Stimulated activated CD4-positive, alpha-beta T cell treated with anti-CD3 and anti-CD28 coated beads, Interleukin-12 subunit alpha, Interleukin-12 subunit beta, amount 100 ng/mL, for 48 hours (primary cell): Measurements from ENCODE around the gene CCDC120.

ENCODE experiments used
- DNase-seq, 3 donors: peaks; one replicate each; pipeline ENCODE4 v3.0.0-alpha.2; 2020; ENCODE audit warnings: low read depth in 2 of 3, low spot score in 1 of 3

CCDC120 gene

GRCh38 chrX:49100704-49101628 lies 42.2 kb downstream of the CCDC120 start:
- DNase-seq: peak; percentile 74 to 80 (median 75)

GRCh38 chrX:49101629-49101984 lies 42.8 kb downstream of the CCDC120 start:
- DNase-seq: no peak

- DNase-seq: no peak
Observed at GRCh38 chrX:49102190-49102589, 43.4 kb downstream of the CCDC120 start.

GRCh38 chrX:49103637-49104036 lies 44.8 kb downstream of the CCDC120 start:
- no peak for DNase-seq

GRCh38 chrX:49106296-49106695 lies 47.5 kb downstream of the CCDC120 start:
- no peak for DNase-seq

- DNase-seq: no peak
Observed at GRCh38 chrX:49106930-49107329, 48.1 kb downstream of the CCDC120 start.

GRCh38 chrX:49108641-49109040 lies 49.8 kb downstream of the CCDC120 start:
- no peak for DNase-seq

GRCh38 chrX:49110417-49110816 lies 51.6 kb downstream of the CCDC120 start:
- no peak for DNase-seq

GRCh38 chrX:49111791-49112190 lies 53.0 kb downstream of the CCDC120 start:
- DNase-seq: no peak

GRCh38 chrX:49116076-49116475 lies 57.3 kb downstream of the CCDC120 start:
- DNase-seq: no peak

- no peak for DNase-seq
Observed at GRCh38 chrX:49116716-49117115, 57.9 kb downstream of the CCDC120 start.

GRCh38 chrX:49117581-49117980 lies 58.8 kb downstream of the CCDC120 start:
- no peak for DNase-seq
